ES-I3 (cell line): ENCODE measurements around the gene GRID1.
"Not testable (repeated sequence)": the region's sequence is repeated elsewhere in the genome, so short reads cannot be mapped to it uniquely, and the experiment has no call there.

Experiments
- H3K36me3 ChIP-seq: 2 replicates; pipeline ENCODE4 v1.6.1; 2013; ENCODE audit warnings: mild to moderate bottlenecking, low read length, control low read depth, moderate library complexity; ENCODE audit not compliant: insufficient read depth
- H3K4me1 ChIP-seq: 2 replicates; pipeline ENCODE4 v1.6.1; 2013; ENCODE audit warnings: mild to moderate bottlenecking, control low read depth, low read length; ENCODE audit not compliant: insufficient read depth
- H3K9ac ChIP-seq: 2 replicates; pipeline ENCODE4 v1.6.1; 2013; ENCODE audit warnings: low read depth, mild to moderate bottlenecking, low read length, moderate library complexity
- H3K9me3 ChIP-seq: 2 replicates; pipeline ENCODE4 v1.6.1; 2013; ENCODE audit warnings: mild to moderate bottlenecking, low read length, moderate library complexity; ENCODE audit not compliant: control insufficient read depth, insufficient read depth

GRID1 gene

GRCh38 chr10:86178401-86179152, 188.0 kb downstream of the GRID1 start:
- Histone ChIP-seq H3K9me3 (no peaks in the 10 kb centered on the region), H3K36me3 (no peaks in the 10 kb centered on the region), H3K4me1 (no peaks in the 10 kb centered on the region), H3K9ac (no peak overlapping the region)

- no peak overlapping the region for H3K9ac ChIP-seq
- H3K36me3 ChIP-seq: no peaks in the 10 kb centered on the region
- no peaks in the 10 kb centered on the region for H3K4me1 ChIP-seq
- H3K9me3 ChIP-seq: no peaks in the 10 kb centered on the region
These were observed 188.9 kb downstream of the GRID1 start for GRCh38 chr10:86177537-86178155.

DNA sequence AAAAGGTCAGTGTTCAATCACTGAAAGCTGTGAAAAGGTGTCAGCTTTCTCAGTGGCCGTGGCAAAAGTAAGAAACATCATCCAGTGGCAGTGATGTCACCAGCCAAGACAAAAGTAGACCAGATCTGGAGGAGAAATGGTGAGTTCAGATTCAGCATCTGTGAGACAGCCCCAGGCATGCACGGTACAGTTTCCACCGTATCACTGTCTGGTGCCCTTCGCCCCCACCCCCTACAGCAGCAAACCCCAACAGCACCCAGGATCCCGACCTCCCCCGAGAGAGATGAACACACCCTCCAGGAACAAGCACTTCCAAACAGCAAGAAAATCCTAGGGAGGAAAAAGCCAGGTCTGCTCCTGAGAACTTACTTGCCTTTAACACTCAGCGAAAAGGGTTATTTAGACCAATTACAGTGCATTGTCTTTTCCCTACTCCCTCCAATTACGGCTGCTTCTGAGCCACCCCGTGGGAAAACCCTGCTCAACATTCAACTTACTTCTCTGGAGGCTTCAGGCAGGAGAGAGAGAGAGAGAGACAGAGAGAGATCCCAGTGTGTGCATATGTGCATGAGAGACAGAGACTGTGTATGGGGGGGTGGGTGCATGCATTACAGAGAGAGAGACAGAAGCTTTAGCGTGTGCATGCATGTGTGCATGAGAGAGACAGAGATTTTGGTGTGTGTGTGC, 189.6 kb downstream of the GRID1 start:
- no peak overlapping the region for H3K9ac ChIP-seq
- no peaks in the 10 kb centered on the region for H3K4me1 ChIP-seq
- H3K36me3 ChIP-seq: no peaks in the 10 kb centered on the region
- no peaks in the 10 kb centered on the region for H3K9me3 ChIP-seq

- H3K9me3 ChIP-seq, H3K4me1 ChIP-seq, H3K9ac ChIP-seq, H3K36me3 ChIP-seq: not testable (repeated sequence)
These were observed 191.1 kb downstream of the GRID1 start for GRCh38 chr10:86175476-86175875.

DNA sequence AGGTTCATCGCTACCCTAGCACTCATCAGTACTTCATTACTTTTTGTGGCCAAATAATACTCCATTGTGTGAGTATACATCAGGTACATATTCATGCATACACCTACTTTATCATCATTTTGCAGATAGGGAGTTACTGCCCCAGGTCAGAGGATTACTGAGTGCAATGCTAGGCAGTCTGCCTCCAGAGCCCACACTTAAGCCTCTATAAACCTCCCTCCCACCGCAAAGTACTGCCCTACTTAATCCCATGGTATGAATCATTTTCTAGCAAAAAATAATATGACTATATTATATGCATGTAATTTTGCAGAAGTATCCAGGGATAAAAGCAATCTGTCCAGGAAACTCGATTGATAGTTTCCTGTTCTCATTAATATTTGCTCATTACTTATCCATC, 194.3 kb downstream of the GRID1 start:
- H3K36me3 ChIP-seq: no peaks in the 10 kb centered on the region
- H3K9ac ChIP-seq: no peak overlapping the region
- no peaks in the 10 kb centered on the region for H3K4me1 ChIP-seq
- no peaks in the 10 kb centered on the region for H3K9me3 ChIP-seq

DNA sequence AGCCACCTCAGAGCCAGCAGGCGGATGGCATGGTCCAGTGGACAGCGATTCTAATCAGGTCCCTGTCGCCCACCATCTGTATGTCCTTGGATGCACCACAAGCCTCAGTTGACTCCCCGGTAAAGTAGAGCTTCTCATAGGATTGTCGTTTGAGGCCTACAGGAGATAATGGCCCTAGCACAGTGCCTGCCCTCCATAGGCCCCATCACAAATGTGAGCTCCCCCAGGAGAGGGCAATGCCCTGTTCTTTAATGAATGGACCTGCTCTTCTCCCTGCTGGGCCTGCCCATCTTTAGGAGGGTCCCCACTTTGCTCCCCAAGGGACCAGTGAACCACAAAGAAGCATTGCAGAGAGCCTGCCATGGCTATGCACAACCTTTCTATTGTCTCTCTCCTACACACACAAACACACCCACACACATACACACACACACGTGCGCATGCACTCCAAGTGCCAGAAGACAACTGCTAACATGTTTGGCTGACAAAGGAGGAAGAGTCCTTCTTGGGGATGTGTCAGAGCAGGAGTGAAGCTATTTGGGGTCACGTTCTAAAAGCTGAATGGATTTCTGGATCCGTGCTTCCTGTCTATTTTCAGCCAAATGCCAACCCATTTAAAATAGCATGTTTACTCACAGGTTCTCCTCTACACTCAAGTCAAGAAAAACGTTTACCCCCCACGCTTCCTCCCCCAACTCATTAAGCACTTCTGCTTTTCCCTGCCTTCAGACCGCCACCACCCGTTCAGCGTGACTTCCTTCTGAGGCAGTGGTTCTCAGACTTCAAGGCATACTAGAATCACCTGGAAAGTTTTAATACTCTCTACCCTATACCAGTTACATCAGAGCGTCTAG, 196.1 kb downstream of the GRID1 start:
- Histone ChIP-seq H3K4me1 (no peaks in the 10 kb centered on the region), H3K9me3 (no peaks in the 10 kb centered on the region), H3K36me3 (no peaks in the 10 kb centered on the region), H3K9ac (no peak overlapping the region)

DNA sequence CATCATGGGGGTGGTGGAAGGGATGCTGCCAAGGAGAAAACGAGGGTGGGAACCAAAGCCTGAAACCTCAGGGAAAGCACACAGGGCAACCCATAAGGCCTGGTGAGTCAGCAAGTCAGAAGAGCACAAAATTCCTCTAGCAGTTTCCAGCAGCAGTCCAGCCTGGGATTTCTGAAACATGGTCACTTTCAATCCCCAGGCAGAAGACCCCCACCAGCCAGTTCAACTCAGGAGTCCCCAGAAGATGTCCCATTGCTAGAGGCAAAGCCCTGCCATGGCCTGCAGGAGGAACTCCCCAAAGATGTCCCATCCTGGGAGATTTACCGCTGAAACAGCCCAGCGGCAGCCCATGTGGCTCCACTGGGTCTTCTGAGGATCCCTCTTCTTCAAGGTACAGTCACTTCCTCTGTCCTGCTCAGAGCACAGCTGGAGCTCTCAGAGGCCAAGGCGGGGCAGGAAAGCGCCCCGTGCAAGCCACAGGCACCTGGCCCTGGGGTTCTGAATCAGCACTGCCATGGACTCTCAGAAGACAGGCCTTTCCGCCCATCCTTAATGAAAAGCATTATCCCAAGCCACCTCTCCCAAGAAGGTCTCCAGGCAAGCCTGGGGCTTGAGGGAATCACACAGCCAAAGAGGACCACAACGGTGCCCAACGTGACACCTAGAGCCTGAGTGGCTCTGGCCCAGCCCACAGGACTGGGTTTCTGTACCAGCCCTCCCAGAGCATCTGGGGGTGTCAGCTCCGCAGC, 196.9 kb downstream of the GRID1 start:
- no peaks in the 10 kb centered on the region for H3K36me3 ChIP-seq
- H3K4me1 ChIP-seq: no peaks in the 10 kb centered on the region
- H3K9me3 ChIP-seq: no peaks in the 10 kb centered on the region
- H3K9ac ChIP-seq: no peak overlapping the region

GRCh38 chr10:86169066-86169465, 197.5 kb downstream of the GRID1 start:
- no peak overlapping the region for H3K9ac ChIP-seq
- H3K4me1 ChIP-seq: no peaks in the 10 kb centered on the region
- no peaks in the 10 kb centered on the region for H3K9me3 ChIP-seq
- no peaks in the 10 kb centered on the region for H3K36me3 ChIP-seq

- Histone ChIP-seq H3K4me1 (no peaks in the 10 kb centered on the region), H3K9me3 (no peaks in the 10 kb centered on the region), H3K9ac (no peak overlapping the region), H3K36me3 (no peaks in the 10 kb centered on the region)
These were observed 198.3 kb downstream of the GRID1 start for GRCh38 chr10:86168256-86168655.

GRCh38 chr10:86167762-86168128, 198.8 kb downstream of the GRID1 start:
- no peak overlapping the region for H3K9ac ChIP-seq
- no peaks in the 10 kb centered on the region for H3K9me3 ChIP-seq
- H3K36me3 ChIP-seq: no peaks in the 10 kb centered on the region
- H3K4me1 ChIP-seq: no peaks in the 10 kb centered on the region

DNA sequence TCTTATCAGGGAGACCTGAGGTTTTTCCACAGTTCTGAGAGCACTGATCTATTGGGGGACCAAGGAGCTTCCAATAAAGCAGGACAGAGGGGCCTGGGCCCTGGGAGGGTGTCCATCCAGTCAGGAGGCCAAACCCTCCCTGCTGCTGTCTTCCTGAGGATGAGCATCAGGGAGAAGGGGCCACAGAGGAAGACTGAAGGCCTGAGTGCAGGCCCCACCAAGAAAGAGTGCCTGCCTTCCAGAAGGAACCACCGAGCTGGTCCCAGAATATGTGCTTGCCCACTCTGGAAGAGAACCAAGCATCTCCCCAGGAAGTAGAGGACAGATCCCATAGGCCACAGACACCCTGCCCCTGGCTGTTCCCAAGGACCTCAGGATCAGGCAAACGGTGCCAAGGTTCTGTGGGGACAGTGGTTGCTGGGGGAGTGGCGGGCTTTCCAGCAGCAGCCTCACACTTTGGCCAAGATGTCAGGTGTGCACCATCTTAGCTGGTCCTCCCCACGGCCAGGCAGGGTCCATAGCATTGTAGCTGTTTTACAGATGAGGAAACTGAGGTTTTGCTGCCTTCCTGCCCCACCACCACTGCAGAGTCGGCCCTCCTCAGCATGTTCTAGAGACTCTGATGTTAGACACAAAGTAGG, 199.4 kb downstream of the GRID1 start:
- H3K36me3 ChIP-seq: no peaks in the 10 kb centered on the region
- H3K4me1 ChIP-seq: no peaks in the 10 kb centered on the region
- H3K9me3 ChIP-seq: no peaks in the 10 kb centered on the region
- H3K9ac ChIP-seq: no peak overlapping the region

- Histone ChIP-seq H3K4me1 (no peaks in the 10 kb centered on the region), H3K9me3 (no peaks in the 10 kb centered on the region), H3K9ac (no peak overlapping the region), H3K36me3 (no peaks in the 10 kb centered on the region)
These were observed 200.9 kb downstream of the GRID1 start for GRCh38 chr10:86165666-86166065.

GRCh38 chr10:86164960-86165630, 201.5 kb downstream of the GRID1 start:
- Histone ChIP-seq H3K9me3 (no peaks in the 10 kb centered on the region), H3K9ac (no peak overlapping the region), H3K4me1 (no peaks in the 10 kb centered on the region), H3K36me3 (no peaks in the 10 kb centered on the region)
